Ishikawa (cell line): ENCODE measurements around the gene PAEP.

Experiments used
- CEBPB ChIP-seq: IDR thresholded peaks from 2 replicates; pipeline ENCODE4 v1.6.1; 2012
- CREB1 ChIP-seq: IDR thresholded peaks from 2 replicates; pipeline ENCODE4 v1.6.1; 2012; ENCODE audit warnings: low read depth
- EP300 ChIP-seq: IDR thresholded peaks from 2 replicates; pipeline ENCODE4 v1.6.1; 2012; ENCODE audit warnings: borderline replicate concordance
- NFIC ChIP-seq: IDR thresholded peaks from 2 replicates; pipeline ENCODE4 v1.6.1; 2012
- RAD21 ChIP-seq: IDR thresholded peaks from 2 replicates; pipeline ENCODE4 v1.6.1; 2012; ENCODE audit warnings: low read depth
- REST ChIP-seq: IDR thresholded peaks from 2 replicates; pipeline ENCODE4 v1.6.1; 2012; ENCODE audit warnings: low read depth, mild to moderate bottlenecking
- TAF1 ChIP-seq: IDR thresholded peaks from 2 replicates; pipeline ENCODE4 v1.6.1; 2012; ENCODE audit warnings: low read depth, mild to moderate bottlenecking
- TEAD4 ChIP-seq: IDR thresholded peaks from 2 replicates; pipeline ENCODE4 v1.6.1; 2012
- YY1 ChIP-seq: IDR thresholded peaks from 2 replicates; pipeline ENCODE4 v1.6.1; 2012; ENCODE audit warnings: low read depth
- ZBTB7A ChIP-seq: IDR thresholded peaks from 2 replicates; pipeline ENCODE4 v1.6.1; 2012; ENCODE audit warnings: low read depth

GRCh38 chr9:135591506-135592330 lies 30.2 kb downstream of the PAEP start:
- no peak for TF ChIP-seq RAD21
- no peak for TF ChIP-seq TAF1
- TF ChIP-seq EP300, result no peak
- TF ChIP-seq NFIC, result no peak
- no peak for TF ChIP-seq CREB1
- no peak for TF ChIP-seq REST
- TF ChIP-seq TEAD4, result no peak
- TF ChIP-seq ZBTB7A, result no peak
- TF ChIP-seq YY1, result no peak
- TF ChIP-seq CEBPB, result no peak
